Right lobe of liver (tissue), 6 donors: ENCODE results near the gene FYN. TPM values are rescaled to one million over a fixed set of nuclear protein-coding genes. Genes with fewer than 3 reads are reported as not detected.

Experiments used
- ATAC-seq, 4 donors: fragments of 200-7000 bp; cut with Tn5 transposase; one replicate each; pipeline ENCODE4 v1.9.1; 2020; ENCODE audit warnings: mild to moderate bottlenecking in 4 of 4, moderate library complexity in 4 of 4
- DNase-seq, 3 donors: peaks; one replicate each; pipeline ENCODE4 v3.0.0-alpha.2; 2020
- H3K27ac ChIP-seq, 3 donors: fragments of 200-600 bp; one replicate each; pipeline ENCODE4 v1.8.0; 2022
- H3K27me3 ChIP-seq, 2 donors: fragments of 200-600 bp; one replicate each; pipeline ENCODE4 v1.8.0; 2022
- H3K36me3 ChIP-seq, 4 donors: fragments of 200-600 bp; sonication (generic) in 1 of 4; one replicate each; pipeline versions ENCODE4 v1.5.1 to v1.8.0; 2017 to 2022; ENCODE audit warnings: control low read depth in 1 of 4
- H3K4me1 ChIP-seq, 4 donors: fragments of 200-600 bp; sonication (generic) in 1 of 4; one replicate each; pipeline versions ENCODE4 v1.5.1 to v1.8.0; 2017 to 2022; ENCODE audit warnings: control low read depth in 1 of 4
- H3K4me3 ChIP-seq, 3 donors: fragments of 200-600 bp; one replicate each; pipeline ENCODE4 v1.8.0; 2022
- H3K9me3 ChIP-seq, 4 donors: fragments of 200-600 bp; sonication (generic) in 1 of 4; one replicate each; pipeline versions ENCODE4 v1.5.1 to v1.8.0; 2017 to 2022; ENCODE audit warnings: control low read depth in 1 of 4
- CTCF ChIP-seq, 4 donors: fragments of 200-600 bp in 3 of 4; fragments of 450-650 bp in 1 of 4; IDR thresholded peaks; one replicate each; pipeline versions ENCODE4 v1.5.1 to v1.8.0; 2016 to 2022; ENCODE audit warnings: antibody characterized with exemption in 4 of 4, mild to moderate bottlenecking in 2 of 4
- POLR2A ChIP-seq: fragments of 450-650 bp; IDR thresholded peaks from one replicate; pipeline ENCODE4 v1.6.1; 2017; ENCODE audit warnings: antibody characterized with exemption, mild to moderate bottlenecking
- WGBS: methylation state at CpG from one replicate; pipeline ENCODE4 v1.1.6; 2018; ENCODE audit warnings: low coverage, low lambda C conversion rate; ENCODE audit not compliant: insufficient coverage; ENCODE audit errors: missing lambda C conversion rate; 5-methylcytosine and 5-hydroxymethylcytosine counted together
- intact Hi-C, 2 donors: fragments of 100-400 bp; cut with DNase I; formaldehyde crosslinking; loops; one replicate each; pipeline versions ENCODE4 v1.11.2 to v1.14.1; 2022
- total RNA-seq, 6 experiments: library from RNA; depleted of rRNA in 2 of 6; stranded (reverse); fragments of >200 nt in 2 of 6; fragmentation: NEBNext Ultra II Directional in 3 of 6; extraction: Animal tissue kit (Norgen Biotek cat#: 25700) in 3 of 6; gene quantifications; one replicate each; pipeline versions ENCODE4 v1.1.0 to v1.2.4, GENCODE V29; 2016 to 2023
- donor health status: DM: no; HTN: yes; CAD: no.
- donor health status: DM: no; HTN: no; CAD: no.
- donor health status: DM: no; HTN: no; CAD: no.
- donor health status: DM: no; HTN: yes; CAD: no.
- donor health status: DM: no; HTN: yes; CAD: no.

The FYN gene
- total RNA-seq, 6 experiments from 2014 or later: 16.8 to 33.7 (median 23.5) TPM

- H3K4me1 ChIP-seq: no peaks in the 10 kb centered on the region
- intact Hi-C loops: no loop called here
- no peak for ATAC-seq
- no peaks in the 10 kb centered on the region for H3K27me3 ChIP-seq
- H3K9me3 ChIP-seq: no peaks in the 10 kb centered on the region
- no peak overlapping the region for H3K27ac ChIP-seq
- TF ChIP-seq POLR2A (no peak), CTCF (IDR thresholded peaks at IDR 0.05) (no peak)
- H3K4me3 ChIP-seq: no peak overlapping the region
- 64% methylated on average over 6 of the region's 6 CpGs for WGBS
- DNase-seq: no peak
- H3K36me3 ChIP-seq: no peaks in the 10 kb centered on the region
These were observed 8.1 kb downstream of the FYN start for GRCh38 chr6:111865049-111865585.

DNA sequence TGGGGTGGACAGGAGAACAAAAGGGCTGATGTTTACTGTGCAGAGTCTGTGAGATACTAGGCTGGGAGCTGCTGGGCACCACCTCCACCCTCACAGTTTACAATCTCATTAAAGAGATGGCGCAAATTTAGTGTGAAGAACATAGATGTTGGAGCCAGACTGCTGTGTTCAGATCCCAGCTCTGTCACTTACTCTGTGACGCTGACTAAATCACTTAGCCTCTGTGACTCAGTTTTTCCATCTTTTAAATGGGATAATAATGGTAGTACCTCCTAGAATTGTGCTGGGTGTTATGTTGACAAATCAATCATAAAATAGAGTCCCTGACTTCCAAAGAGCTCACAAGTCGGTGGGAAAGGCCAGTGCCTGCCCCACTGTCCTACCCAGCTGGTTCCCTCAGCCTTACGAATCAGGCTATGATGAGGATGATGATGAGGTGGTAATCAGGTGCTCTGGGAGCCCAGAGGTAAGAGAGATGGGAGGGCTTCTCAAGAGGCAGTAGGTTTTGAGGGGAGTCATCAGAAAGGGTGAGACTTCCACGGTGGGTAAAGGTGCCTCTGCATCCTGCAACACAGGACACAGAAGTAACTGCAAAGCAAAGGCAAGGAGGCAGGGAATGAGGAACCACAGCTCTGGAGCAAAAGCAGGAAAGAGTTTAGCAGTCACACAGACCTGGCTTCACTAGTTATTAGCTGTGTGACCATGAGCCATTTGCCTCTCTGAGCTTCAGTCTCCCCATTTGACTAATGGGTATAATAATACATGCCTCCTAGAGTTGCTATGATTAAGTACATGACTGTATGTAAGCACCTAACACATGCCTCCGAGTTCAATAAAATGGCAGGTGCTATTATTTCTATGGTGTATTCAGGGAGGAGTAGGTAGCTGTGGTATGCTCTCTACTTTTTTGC is 8.9 kb downstream of the FYN start:
- ATAC-seq (no peak), DNase-seq (no peak)
- Histone ChIP-seq H3K4me1 (no peaks in the 10 kb centered on the region), H3K27me3 (no peaks in the 10 kb centered on the region), H3K9me3 (no peaks in the 10 kb centered on the region), H3K27ac (no peak overlapping the region), H3K4me3 (no peak overlapping the region), H3K36me3 (no peaks in the 10 kb centered on the region)
- intact Hi-C loops: no loop called here
- TF ChIP-seq CTCF (IDR thresholded peaks at IDR 0.05): no peak
- TF ChIP-seq POLR2A: no peak
- WGBS: 77% methylated on average over 6 of the region's 6 CpGs

- no peak for ATAC-seq
These were observed 10.5 kb downstream of the FYN start for GRCh38 chr6:111862741-111863140.

GRCh38 chr6:111862314-111862713 is 10.9 kb downstream of the FYN start:
- TF ChIP-seq CTCF (IDR thresholded peaks at IDR 0.05): no peak
- no peak for TF ChIP-seq POLR2A
- Histone ChIP-seq H3K27ac (no peak overlapping the region), H3K9me3 (no peaks in the 10 kb centered on the region), H3K4me3 (no peak overlapping the region), H3K4me1 (no peaks in the 10 kb centered on the region), H3K27me3 (no peaks in the 10 kb centered on the region), H3K36me3 (no peaks in the 10 kb centered on the region)
- intact Hi-C loops: no loop called here
- ATAC-seq (no peak), DNase-seq (no peak)
- WGBS: 75% methylated on average over 4 of the region's 5 CpGs

More at GRCh38 chr6:111862741-111863140, 10.5 kb downstream of the FYN start:
- Histone ChIP-seq H3K36me3 (no peaks in the 10 kb centered on the region), H3K4me1 (no peaks in the 10 kb centered on the region), H3K27ac (no peak overlapping the region), H3K4me3 (no peak overlapping the region), H3K9me3 (no peaks in the 10 kb centered on the region), H3K27me3 (no peaks in the 10 kb centered on the region)
- TF ChIP-seq POLR2A: no peak
- TF ChIP-seq CTCF (IDR thresholded peaks at IDR 0.05): no peak
- WGBS: 80% methylated on average over 6 of the region's 6 CpGs
- intact Hi-C loops: no loop called here
- DNase-seq: no peak
